COLO829 (cell line): ENCODE results near the gene PIEZO1.
"Not testable (repeated sequence)": the region's sequence is repeated elsewhere in the genome, so short reads cannot be mapped to it uniquely, and the experiment has no call there.

Experiments
- DNase-seq: peaks from one replicate; pipeline ENCODE4 v3.0.0; 2012; ENCODE audit warnings: low spot score

PIEZO1 gene

GRCh38 chr16:88805340-88805715 lies 20.3 kb upstream of the PIEZO1 start:
- DNase-seq = no peak

- DNase-seq = no peak
These were observed 19.7 kb upstream of the PIEZO1 start for GRCh38 chr16:88804552-88805339.

- no peak for DNase-seq
These were observed 19.1 kb upstream of the PIEZO1 start for GRCh38 chr16:88804173-88804551.

- peak; percentile 89 for DNase-seq
These were observed 18.4 kb upstream of the PIEZO1 start, which contains the start of gene CDT1 for GRCh38 chr16:88803264-88803987. TSS of gene CDT1 (plus strand) at chr16:88803789. CDS start at chr16:88803832, 43 bp downstream.

GRCh38 chr16:88800277-88800592 lies 15.2 kb upstream of the PIEZO1 start:
- DNase-seq = no peak

- DNase-seq = no peak
These were observed 14.7 kb upstream of the PIEZO1 start for GRCh38 chr16:88799569-88800276.

GRCh38 chr16:88798772-88799455 lies 13.9 kb upstream of the PIEZO1 start:
- DNase-seq = no peak

GRCh38 chr16:88798073-88798472 lies 13.1 kb upstream of the PIEZO1 start:
- no peak for DNase-seq

- DNase-seq = no peak
These were observed 11.3 kb upstream of the PIEZO1 start for GRCh38 chr16:88796278-88796677.

GRCh38 chr16:88793251-88793954 lies 8.4 kb upstream of the PIEZO1 start:
- DNase-seq = no peak

- DNase-seq = no peak
These were observed 7.7 kb upstream of the PIEZO1 start for GRCh38 chr16:88792668-88793250.

GRCh38 chr16:88792078-88792550 lies 7.1 kb upstream of the PIEZO1 start:
- no peak for DNase-seq

GRCh38 chr16:88790312-88791211 lies 5.5 kb upstream of the PIEZO1 start:
- DNase-seq = no peak

- DNase-seq = no peak
These were observed 4.6 kb upstream of the PIEZO1 start for GRCh38 chr16:88789594-88789993.

- not testable (repeated sequence) for DNase-seq
These were observed 3.7 kb upstream of the PIEZO1 start for GRCh38 chr16:88788749-88789148.

GRCh38 chr16:88787579-88788314 lies 2.7 kb upstream of the PIEZO1 start:
- DNase-seq = no peak

GRCh38 chr16:88784856-88785105 lies 239 bp downstream of the PIEZO1 start:
- DNase-seq = no peak

- no peak for DNase-seq
These were observed 755 bp downstream of the PIEZO1 start for GRCh38 chr16:88784074-88784855.
